ENCODE measurements around the gene TMEFF2. TPM values are rescaled to one million over a fixed set of nuclear protein-coding genes. Genes with fewer than 3 reads are reported as not detected.

The TMEFF2 gene
- total and polyA plus RNA-seq, 8 donors: 0.18 to 1.0 (median 0.39) TPM; not detected in 2

DNA sequence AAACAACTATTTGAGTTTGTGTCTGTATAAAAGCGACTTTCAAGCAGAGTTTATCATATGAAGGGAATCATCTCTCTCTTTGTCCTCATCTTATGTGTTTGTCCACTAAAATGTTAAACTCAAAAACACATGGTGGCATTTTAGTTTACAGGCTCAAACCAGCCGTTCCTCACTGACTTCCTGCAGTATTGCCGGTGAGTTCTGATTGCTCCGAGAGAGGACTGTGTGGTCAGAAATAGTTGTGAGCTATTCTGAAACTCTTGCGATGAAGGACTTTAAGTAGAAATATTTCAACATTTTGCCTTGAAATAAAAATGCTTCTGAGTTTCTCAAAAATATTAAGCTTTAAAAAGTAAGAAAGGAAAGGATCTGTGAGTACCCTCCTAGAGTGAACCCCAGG is 184.7 kb downstream of the TMEFF2 start:
- intact Hi-C loops (cut with DNase I): no loop called here
- DNase-seq: no peak
- no peaks in the 10 kb centered on the region for H3K9me3 ChIP-seq
- TF ChIP-seq, protein P1, sequence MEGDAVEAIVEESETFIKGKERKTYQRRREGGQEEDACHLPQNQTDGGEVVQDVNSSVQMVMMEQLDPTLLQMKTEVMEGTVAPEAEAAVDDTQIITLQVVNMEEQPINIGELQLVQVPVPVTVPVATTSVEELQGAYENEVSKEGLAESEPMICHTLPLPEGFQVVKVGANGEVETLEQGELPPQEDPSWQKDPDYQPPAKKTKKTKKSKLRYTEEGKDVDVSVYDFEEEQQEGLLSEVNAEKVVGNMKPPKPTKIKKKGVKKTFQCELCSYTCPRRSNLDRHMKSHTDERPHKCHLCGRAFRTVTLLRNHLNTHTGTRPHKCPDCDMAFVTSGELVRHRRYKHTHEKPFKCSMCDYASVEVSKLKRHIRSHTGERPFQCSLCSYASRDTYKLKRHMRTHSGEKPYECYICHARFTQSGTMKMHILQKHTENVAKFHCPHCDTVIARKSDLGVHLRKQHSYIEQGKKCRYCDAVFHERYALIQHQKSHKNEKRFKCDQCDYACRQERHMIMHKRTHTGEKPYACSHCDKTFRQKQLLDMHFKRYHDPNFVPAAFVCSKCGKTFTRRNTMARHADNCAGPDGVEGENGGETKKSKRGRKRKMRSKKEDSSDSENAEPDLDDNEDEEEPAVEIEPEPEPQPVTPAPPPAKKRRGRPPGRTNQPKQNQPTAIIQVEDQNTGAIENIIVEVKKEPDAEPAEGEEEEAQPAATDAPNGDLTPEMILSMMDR (IDR thresholded peaks at IDR 0.05): no peak
- no peak overlapping the region for H3K4me3 ChIP-seq
- H3K4me1 ChIP-seq: no peaks in the 10 kb centered on the region
- no peak for ATAC-seq
- H3K27ac ChIP-seq: no peak overlapping the region
- H3K27me3 ChIP-seq: no peaks in the 10 kb centered on the region
- no peaks in the 10 kb centered on the region for H3K36me3 ChIP-seq

DNA sequence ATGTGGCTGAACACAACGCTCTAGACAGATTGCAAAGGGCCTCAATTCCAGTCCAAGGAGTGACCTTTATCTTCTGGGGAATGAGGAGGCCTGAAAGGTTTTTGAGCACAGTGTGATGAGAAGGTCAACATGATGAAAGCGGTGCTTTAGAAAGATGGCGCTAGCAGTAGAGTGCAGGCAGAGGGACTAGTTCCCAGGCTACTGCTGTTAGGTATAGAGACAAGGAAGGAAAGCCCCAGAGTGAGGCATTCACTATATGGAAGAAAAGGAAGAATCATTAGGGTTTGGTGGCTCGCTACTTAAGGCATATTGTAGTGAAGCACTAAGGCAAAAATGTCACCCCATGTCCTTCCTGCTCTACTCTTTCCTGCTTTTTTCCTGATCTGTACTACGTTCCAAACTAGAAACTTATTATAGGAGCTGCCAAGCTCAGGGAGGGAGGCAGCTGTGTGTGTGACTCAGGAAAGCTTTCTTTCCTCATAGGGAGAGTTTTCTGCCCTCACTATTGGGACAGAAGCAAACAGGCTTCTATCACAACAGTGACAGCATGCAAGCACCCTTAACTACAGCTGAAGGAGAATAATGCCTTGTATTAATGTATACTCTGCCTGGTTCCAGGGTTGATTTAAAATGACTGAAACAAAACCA is 187.0 kb downstream of the TMEFF2 start:
- Histone ChIP-seq H3K4me1 (no peaks in the 10 kb centered on the region), H3K9me3 (no peaks in the 10 kb centered on the region), H3K27ac (no peak overlapping the region), H3K4me3 (no peak overlapping the region), H3K36me3 (no peaks in the 10 kb centered on the region), H3K27me3 (no peaks in the 10 kb centered on the region)
- DNase-seq (no peak), ATAC-seq (no peak)
- TF ChIP-seq, protein P1 (IDR thresholded peaks at IDR 0.05): no peak
- intact Hi-C loops (cut with DNase I): no loop called here

DNA sequence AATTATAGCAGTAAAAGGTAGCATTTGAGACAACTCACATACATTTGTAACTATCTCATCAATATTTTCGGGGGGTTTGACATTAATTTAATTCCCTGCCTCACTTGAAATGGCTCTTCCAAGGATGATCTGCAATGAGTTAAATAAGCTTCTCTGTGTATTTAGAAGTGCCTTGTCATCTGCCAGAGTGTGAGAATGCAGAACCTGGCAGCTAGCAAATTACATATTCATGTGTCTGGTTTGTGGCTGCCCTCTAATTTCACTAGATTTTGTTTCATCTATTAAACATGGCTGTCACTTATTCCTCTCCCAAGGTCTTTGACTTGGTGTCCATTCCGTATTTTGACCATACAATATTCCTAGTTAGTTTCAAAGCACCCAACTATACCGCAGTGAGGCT is 189.5 kb downstream of the TMEFF2 start:
- Histone ChIP-seq H3K27ac (no peak overlapping the region), H3K9me3 (no peaks in the 10 kb centered on the region), H3K27me3 (no peaks in the 10 kb centered on the region), H3K36me3 (no peaks in the 10 kb centered on the region), H3K4me1 (no peaks in the 10 kb centered on the region), H3K4me3 (no peak overlapping the region)
- TF ChIP-seq, protein P1 (IDR thresholded peaks at IDR 0.05): no peak
- intact Hi-C loops (cut with DNase I): no loop called here
- ATAC-seq (no peak), DNase-seq (no peak)

DNA sequence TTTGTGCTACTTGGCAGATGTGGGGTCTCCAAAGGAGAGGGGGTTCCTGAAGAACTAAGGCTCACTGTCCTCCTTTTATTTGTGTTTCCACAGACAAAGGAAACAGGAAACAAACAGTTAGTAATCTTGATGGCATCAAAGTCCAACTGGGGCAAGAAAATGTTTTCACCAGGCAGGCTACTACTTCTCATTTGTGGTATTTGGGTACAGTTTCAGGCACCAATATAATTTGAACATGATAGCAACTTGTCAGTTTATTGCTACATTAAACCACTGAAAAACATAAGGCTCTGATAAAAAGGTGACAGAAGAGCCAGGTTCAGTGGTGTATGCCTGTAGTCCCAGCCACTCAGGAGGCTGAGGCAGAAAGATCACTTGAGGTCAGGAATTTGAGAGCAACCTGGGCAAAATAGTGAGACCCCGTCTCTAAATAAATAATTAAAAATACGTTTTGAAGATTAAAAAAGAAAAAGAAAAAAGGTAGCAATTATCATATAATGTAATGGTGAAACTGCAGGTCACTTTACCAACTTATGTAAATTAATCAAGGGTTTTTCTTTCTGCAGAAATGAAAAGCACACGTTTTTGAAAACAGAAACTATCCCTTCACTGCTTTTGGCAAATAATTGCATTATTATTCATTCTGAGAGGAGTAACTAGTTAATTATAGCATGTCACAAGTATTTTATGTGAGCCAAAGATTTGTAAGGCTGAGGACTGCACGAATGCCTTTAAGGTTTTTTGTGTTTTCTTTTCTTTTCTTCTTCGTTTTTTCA is 190.4 kb downstream of the TMEFF2 start:
- intact Hi-C loops (cut with DNase I): no loop called here
- no peak overlapping the region for H3K27ac ChIP-seq
- H3K4me1 ChIP-seq: no peaks in the 10 kb centered on the region
- no peaks in the 10 kb centered on the region for H3K36me3 ChIP-seq
- no peaks in the 10 kb centered on the region for H3K9me3 ChIP-seq
- DNase-seq (no peak), ATAC-seq (no peak)
- H3K4me3 ChIP-seq: no peak overlapping the region
- no peaks in the 10 kb centered on the region for H3K27me3 ChIP-seq
- TF ChIP-seq, protein P1 (IDR thresholded peaks at IDR 0.05): no peak

DNA sequence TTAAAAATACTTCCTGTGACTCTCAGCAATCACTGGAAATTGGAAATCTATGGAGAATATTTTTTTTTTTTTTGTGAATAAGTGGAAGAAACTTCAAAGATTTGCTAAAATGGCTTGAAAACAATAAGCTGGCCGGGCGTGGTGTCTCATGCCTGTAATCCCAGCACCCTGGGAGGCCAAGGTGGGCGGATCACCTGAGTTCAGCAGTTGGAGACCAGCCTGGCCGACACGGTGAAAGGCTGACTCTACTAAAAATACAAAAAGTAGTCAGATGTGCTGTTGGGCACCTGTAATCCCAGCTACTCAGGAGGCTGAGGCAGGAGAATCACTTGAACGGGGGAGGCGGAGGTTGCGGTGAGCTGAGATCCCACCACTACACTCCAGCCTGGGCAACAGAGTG is 192.3 kb downstream of the TMEFF2 start:
- no peak overlapping the region for H3K4me3 ChIP-seq
- ATAC-seq (no peak), DNase-seq (peak in 1 of 4 donors; percentile 14)
- no peak overlapping the region for H3K27ac ChIP-seq
- H3K36me3 ChIP-seq: no peaks in the 10 kb centered on the region
- TF ChIP-seq, protein P1 (IDR thresholded peaks at IDR 0.05): no peak
- no peaks in the 10 kb centered on the region for H3K9me3 ChIP-seq
- no peaks in the 10 kb centered on the region for H3K27me3 ChIP-seq
- no peaks in the 10 kb centered on the region for H3K4me1 ChIP-seq
- intact Hi-C loops (cut with DNase I): no loop called here

Measured in left lung (tissue), 10 donors.